Measurements from ENCODE around the gene RRP8.

RRP8 gene

GRCh38 chr11:6598555-6598954, 4.9 kb downstream of the RRP8 start:
- no peak for DNase-seq

DNA sequence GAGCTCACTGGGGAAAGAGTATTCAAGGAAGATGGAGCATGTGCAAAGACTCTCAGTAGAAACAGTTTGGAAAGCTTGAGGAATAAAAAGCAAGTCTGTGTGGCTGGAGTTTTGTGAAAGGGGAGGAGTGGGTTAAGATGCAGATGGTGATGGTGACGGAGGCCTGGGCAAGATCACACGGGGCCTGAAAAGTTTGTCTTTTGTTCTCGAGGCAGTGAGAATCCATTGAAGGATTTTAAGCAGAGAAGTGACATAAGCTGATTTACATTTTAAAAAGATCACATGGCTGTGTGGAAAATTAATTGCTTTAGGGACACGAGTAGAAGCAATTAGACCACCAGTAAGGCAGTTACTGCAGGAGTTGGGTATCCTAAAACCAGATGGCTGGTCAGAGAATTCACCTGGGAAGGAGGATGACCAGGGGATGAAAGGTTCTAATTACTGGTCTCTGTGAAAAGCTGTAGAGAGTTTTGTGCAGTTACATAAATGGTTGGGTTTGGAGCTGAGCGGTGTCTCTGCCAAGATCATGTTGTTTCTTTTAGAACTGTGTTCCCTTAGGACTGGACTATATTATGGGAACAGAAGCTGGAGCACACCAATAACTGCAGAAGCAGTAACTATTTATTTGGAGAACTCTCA, 7.1 kb downstream of the RRP8 start:
- no peak for DNase-seq

DNA sequence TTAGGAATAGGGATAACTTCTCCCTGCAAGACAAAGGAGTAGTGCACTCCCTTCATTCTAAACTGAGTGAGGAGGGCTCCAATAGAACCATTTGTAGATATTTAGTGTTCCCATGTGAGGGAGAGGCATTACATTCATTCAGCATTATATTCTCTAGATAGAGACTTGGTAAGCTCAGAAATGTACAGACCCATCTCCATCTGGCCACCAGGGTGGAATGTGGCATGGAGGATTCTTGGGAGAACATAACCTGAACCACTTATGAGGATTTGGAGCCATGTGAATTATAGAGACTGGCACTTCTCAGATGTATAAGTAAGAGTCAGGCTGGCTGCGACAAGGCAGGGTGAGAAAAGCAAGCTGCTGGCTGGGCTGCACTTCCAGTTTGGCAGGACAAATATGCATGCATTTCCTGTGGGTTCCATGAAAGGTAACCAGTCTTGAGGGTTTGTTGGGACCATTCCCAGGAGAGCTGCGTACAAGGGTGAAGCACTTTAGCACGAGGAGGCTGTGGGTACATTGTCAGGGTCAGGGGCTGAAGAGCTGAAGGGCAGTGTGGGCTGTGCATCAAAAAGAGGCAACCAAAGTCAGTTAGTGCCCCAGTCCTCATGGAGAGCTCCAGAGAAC, 9.2 kb downstream of the RRP8 start:
- no peak for DNase-seq

DNA sequence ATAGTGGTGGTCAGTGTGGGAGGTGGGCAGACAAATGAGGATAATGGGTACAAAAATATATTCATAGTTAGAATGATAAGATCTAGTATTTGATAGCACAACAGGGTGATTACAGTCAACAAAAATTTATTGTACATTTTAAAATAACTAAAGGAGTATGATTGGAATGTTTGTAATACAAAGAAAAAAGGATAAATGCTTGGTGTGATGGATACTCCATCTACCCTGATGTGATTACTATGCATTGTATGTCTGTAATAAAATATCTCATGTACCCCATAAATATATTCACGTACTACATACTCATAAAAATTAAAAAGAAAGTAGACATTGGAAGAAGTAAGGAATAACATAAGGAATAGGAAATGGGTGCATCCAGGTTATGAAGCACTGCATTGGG, 15.4 kb downstream of the RRP8 start:
- DNase-seq = no peak

- DNase-seq = no peak
These were observed 16.0 kb downstream of the RRP8 start for GRCh38 chr11:6587360-6587953.

DNA sequence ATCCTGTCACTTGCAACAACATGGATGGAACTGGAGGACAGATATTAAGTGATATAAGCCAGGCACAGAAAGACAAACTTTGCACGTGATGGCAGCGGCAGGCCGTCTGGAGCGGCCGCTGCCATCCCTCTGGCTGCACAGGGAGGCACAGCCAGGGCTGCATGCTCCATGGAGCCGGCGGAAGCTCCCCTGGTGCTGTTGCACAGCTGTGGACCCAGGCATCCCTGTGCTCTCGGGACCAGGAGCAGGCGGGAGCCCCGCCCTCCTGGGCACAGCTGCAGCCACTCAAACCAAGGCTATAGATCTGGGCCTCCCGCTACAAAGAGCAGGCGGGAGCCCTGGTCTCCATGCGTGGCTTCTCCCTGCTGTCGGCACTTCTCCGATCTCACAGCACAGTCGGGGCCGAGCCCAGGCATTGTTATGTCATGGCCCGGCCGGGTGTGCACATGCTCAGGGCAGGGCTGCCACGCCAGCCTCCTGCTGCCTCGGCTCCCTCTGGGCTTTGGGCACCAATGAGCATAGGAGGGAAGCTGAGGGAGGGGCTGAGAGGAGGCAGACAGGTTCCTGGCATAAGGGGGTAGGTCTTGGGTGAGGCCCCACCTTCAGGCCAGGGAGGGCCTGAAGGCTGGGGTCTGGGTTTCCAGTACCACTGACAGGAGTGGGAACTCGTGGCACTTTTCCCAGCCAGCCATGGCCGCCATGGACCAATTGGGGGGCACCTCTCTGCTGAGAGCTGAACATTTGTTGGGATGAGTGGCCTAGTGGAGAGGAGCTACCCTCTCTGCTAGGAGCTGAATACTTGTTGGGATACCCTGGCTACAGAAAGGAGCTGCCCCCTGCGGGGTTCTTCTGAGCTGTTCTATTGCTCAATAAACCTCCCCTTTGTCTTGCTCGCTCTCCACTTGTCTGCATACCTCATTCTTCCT, 16.7 kb downstream of the RRP8 start:
- DNase-seq = no peak

DNA sequence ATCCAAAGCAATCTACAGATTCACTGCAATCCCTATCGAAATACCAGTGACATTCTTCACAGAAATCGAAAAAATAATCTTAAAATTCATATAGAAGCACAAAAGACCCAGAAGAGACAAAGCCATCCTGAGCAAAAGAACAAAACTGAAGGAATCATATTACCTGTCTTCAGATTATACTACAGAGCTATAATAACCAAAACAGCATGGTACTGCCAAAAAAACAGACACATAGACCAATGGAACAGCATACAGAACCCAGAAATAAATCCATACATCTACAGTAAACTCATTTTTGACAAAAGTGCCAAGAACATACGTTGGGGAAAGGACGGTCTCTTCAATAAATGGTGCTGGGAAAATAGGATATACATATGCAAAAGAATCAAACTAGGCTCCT, 18.9 kb downstream of the RRP8 start:
- no peak for DNase-seq

DNA sequence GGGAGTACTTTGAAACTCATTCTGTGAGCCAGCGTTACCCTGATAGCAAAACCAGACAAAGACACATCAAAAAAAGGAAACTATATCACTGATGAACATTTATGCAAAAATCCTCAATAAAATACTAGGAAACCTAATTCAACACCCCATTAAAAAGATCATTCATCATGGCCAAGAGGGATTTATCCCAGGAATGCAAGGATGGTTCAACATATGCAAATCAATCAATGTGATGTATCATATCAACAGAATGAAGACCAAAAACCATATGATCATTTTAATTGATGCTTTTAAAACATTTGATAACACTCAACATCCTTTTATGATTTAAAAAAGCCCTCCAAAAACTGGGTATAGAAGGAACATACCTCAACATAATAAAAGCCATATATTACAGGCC, 19.8 kb downstream of the RRP8 start:
- DNase-seq = no peak

DNA sequence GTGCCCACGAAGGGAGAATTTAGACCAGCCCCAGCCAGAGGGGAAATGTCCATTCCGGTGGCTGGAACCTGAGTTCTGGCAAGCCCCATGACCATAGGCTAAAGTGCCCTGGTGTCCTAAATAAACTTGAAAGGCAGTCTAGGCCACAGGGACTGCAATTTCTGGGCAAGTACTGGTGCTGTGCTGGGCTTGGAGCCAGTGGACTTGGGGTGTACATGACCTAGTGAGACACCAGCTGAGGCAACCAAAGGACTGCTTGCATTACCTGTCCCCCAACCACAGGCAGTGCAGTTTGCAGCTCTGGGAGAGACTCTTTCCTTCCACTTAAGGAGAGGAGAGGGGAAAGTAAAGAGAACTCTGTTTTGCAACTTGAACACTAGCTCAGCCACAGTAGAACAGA, 23.7 kb downstream of the RRP8 start:
- DNase-seq = no peak

GRCh38 chr11:6578134-6578533, 25.3 kb downstream of the RRP8 start:
- no peak for DNase-seq

- no peak for DNase-seq
These were observed 26.7 kb downstream of the RRP8 start for GRCh38 chr11:6576471-6577373.

DNA sequence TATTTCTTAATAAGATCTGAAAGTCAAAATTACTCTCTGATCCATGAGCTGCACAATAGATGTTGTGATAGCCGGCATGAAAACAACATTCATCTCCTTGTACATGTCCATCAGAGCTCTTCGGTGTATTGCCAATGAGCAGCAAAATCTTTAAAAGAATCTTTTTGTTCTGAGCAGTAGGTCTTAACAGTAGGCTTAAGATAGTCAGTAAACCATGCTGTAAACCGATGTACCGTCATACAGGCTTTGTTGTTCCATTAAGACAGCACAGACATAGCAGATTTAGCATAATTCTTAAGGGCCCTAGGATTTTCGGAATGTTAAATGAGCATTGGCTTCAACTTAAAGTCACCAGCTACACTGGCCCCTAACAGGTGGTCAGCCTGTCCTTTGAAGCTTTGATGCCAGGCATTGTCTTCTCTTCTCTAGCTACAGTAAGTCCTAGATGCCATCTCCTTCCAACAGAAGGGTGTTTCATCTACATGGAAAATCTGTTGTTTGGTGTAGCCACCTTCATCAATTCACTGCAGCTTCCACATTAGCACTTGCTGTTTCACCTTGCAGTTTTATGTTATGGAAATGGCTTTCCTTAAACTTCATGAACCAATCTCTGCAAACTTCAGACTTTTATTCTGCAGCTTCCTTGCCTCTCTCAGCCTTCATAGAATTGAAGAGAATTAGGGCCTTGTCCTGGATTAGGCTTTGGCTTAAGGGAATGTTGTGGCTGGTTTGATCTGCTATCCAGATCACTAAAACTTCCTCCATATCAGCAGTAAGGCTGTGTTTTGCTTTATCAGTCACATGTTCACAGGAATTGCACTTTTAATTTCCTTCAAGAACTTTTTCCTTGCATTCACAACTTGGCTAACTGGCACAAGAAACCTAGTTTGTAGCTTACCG, 28.4 kb downstream of the RRP8 start:
- DNase-seq = no peak

- DNase-seq = no peak
These were observed 31.2 kb downstream of the RRP8 start for GRCh38 chr11:6572215-6572614.

- DNase-seq = no peak
These were observed 31.9 kb downstream of the RRP8 start for GRCh38 chr11:6571434-6572008.

- DNase-seq = no peak
These were observed 32.6 kb downstream of the RRP8 start for GRCh38 chr11:6570691-6571427.

- DNase-seq = no peak
These were observed 33.7 kb downstream of the RRP8 start for GRCh38 chr11:6569706-6570105.

DNA sequence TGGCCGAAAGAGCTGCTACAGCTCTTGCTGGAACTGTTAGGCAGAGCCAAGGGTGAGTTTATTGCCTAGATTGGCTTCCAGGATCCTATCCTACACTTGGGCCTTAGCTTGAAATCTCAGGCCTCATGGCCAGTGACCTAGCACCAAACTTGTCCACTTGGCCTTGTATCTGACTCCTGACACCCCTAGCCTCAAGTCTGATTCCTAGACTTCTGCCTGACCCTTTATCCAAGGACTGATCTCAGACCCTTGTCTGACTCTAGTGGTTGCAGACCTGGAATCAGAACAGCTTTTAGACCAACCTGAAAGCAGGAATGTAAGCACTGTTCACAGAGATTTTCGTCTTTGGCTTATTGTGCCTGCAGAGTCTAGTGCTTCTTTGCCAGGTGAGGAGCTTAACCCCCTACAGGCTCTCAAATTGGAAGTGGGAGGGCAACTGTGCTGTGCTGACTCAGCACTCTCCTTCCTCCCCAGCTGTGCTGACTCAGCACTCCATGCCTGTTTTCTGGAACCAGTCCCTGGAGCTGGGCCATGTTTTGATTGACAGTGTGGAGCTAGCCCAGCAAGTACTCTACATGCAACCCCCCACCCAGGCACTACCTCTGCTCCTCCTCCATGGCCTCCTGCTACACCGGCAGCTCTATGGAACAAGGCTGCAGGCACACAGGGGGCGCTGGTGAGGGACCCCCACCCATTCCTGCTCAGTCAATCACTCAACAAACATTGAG, 35.1 kb downstream of the RRP8 start:
- no peak for DNase-seq

GRCh38 chr11:6567371-6567745, 36.1 kb downstream of the RRP8 start:
- no peak for DNase-seq

GRCh38 chr11:6566704-6567370, 36.6 kb downstream of the RRP8 start:
- DNase-seq = no peak

Measured in NCI-H1436 treated with DMSO at 0.1 percent for 48 hours (cell line).